Naive thymus-derived CD4-positive, alpha-beta T cell (primary cell): ENCODE results near the gene TRPM5. TPM values are rescaled to one million over a fixed set of nuclear protein-coding genes. Genes with fewer than 3 reads are reported as not detected.

Experiments used
- ATAC-seq: fragments of 150-1000 bp; cut with Tn5 transposase; 2 replicates; pipeline ENCODE4 v1.10.0; 2021; ENCODE audit warnings: mild to moderate bottlenecking, moderate library complexity
- CTCF ChIA-PET: fragments of 350-600 bp; sonication (Branson Sonifier 250); formaldehyde crosslinking; loops from one replicate; lab custom pipeline; 2021; ENCODE audit warnings: antibody characterized with exemption; lab: Charles Lee
- POLR2A ChIA-PET: fragments of 350-600 bp; sonication (Branson Sonifier 250); formaldehyde crosslinking; loops from one replicate; lab custom pipeline; 2021; ENCODE audit warnings: antibody characterized with exemption, inconsistent platforms; lab: Charles Lee
- DNase-seq, 9 donors: peaks; one replicate each; pipeline versions ENCODE4 v3.0.0 to v3.0.0-alpha.2; 2020 to 2022; ENCODE audit warnings: mixed read lengths in 1 of 9
- H3K27ac ChIP-seq: one replicate; pipeline ENCODE4 v1.7.0; 2013; ENCODE audit warnings: mild to moderate bottlenecking, low read depth, low read length, moderate library complexity
- H3K27me3 ChIP-seq, 2 donors: one replicate each; pipeline ENCODE4 v1.7.0; 2013; ENCODE audit warnings: low read length in 2 of 2, mild to moderate bottlenecking in 2 of 2, moderate library complexity in 2 of 2; ENCODE audit not compliant: control insufficient read depth in 2 of 2, insufficient read depth in 2 of 2
- H3K36me3 ChIP-seq, 3 experiments: 1 replicate in 2 of 3; 2 replicates in 1 of 3; pipeline ENCODE4 v1.7.0; 2013; ENCODE audit warnings: low read length in 3 of 3, mild to moderate bottlenecking in 3 of 3, moderate library complexity in 1 of 3; ENCODE audit not compliant: insufficient read depth in 3 of 3, control insufficient read depth in 2 of 3
- H3K4me1 ChIP-seq, 2 donors: one replicate each; pipeline ENCODE4 v1.7.0; 2013; ENCODE audit warnings: low read length in 2 of 2, mild to moderate bottlenecking in 2 of 2, moderate library complexity in 1 of 2; ENCODE audit not compliant: control insufficient read depth in 2 of 2, insufficient read depth in 2 of 2
- H3K4me3 ChIP-seq: 2 replicates; pipeline ENCODE4 v1.7.0; 2013; ENCODE audit warnings: mild to moderate bottlenecking, low read length
- H3K9me3 ChIP-seq, 3 experiments: 1 replicate in 2 of 3; 2 replicates in 1 of 3; pipeline ENCODE4 v1.7.0; 2013; ENCODE audit warnings: low read length in 3 of 3; ENCODE audit not compliant: control insufficient read depth in 2 of 3
- H3K27ac Mint-ChIP-seq, 9 donors: one replicate each; pipeline ENCODE4 v1.8.0; 2020 to 2022; ENCODE audit warnings: mixed read lengths in 9 of 9, mild to moderate bottlenecking in 8 of 9, moderate library complexity in 5 of 9, inconsistent platforms in 2 of 9
- H3K27me3 Mint-ChIP-seq, 5 donors: one replicate each; pipeline ENCODE4 v1.8.0; 2021 to 2022; ENCODE audit warnings: mixed read lengths in 5 of 5, mild to moderate bottlenecking in 1 of 5
- H3K36me3 Mint-ChIP-seq, 5 donors: one replicate each; pipeline ENCODE4 v1.8.0; 2020 to 2022; ENCODE audit warnings: mixed read lengths in 5 of 5, mild to moderate bottlenecking in 3 of 5, inconsistent platforms in 1 of 5
- H3K4me1 Mint-ChIP-seq, 7 donors: one replicate each; pipeline ENCODE4 v1.8.0; 2020 to 2022; ENCODE audit warnings: mixed read lengths in 7 of 7, mild to moderate bottlenecking in 3 of 7, inconsistent platforms in 1 of 7
- H3K4me3 Mint-ChIP-seq, 10 donors: one replicate each; pipeline ENCODE4 v1.8.0; 2020 to 2022; ENCODE audit warnings: mild to moderate bottlenecking in 10 of 10, mixed read lengths in 10 of 10, moderate library complexity in 6 of 10, inconsistent platforms in 2 of 10
- H3K9me3 Mint-ChIP-seq, 11 donors: one replicate each; pipeline ENCODE4 v1.8.0; 2020 to 2022; ENCODE audit warnings: mixed read lengths in 11 of 11, mild to moderate bottlenecking in 4 of 11, inconsistent platforms in 1 of 11, moderate library complexity in 1 of 11
- intact Hi-C, 2 donors: fragments of 100-400 bp; cut with micrococcal nuclease; formaldehyde crosslinking; loops; one replicate each; pipeline ENCODE4 v1.15.1; 2023
- polyA plus RNA-seq, 2 donors: library from polyadenylated mRNA; unstranded; fragments of 300-500 nt; fragmentation: Illumina TruSeq; gene quantifications; one replicate each; pipeline ENCODE4 v1.2.3, GENCODE V29; 2021
- total RNA-seq, 6 experiments: library from RNA in 5 of 6; stranded (reverse) in 5 of 6; gene quantifications; 1 replicate in 5 of 6; 2 replicates in 1 of 6; pipeline ENCODE4 v1.2.3 and lab custom pipeline; 2021 to 2026

The TRPM5 gene
- total and polyA plus RNA-seq, 7 experiments from 2014 or later, result 0.05 to 1.1 (median 0.63) TPM; not detected in 1

- Histone ChIP-seq H3K27me3 (no peaks in the 10 kb centered on the region), H3K9me3 (no peaks in the 10 kb centered on the region), H3K4me3 (no peak overlapping the region), H3K36me3 (no peaks in the 10 kb centered on the region), H3K4me1 (peaks cover 0 to 24% of the 10 kb centered on the region in 2 donors), H3K27ac (no peak overlapping the region)
- H3K36me3 Mint-ChIP-seq, result peaks cover 0 to 6% (median 0%) of the 10 kb centered on the region in 5 donors
- intact Hi-C loops, result no loop called here
- no peaks in the 10 kb centered on the region for H3K9me3 Mint-ChIP-seq
- ChIA-PET CTCF (interaction anchor here (0.8 kb wide), 1 partner anchor 72 kb away, joined by 3 read pairs; no protein-coding TSS in a partner anchor), POLR2A (interaction anchor here (1.6 kb wide), 1 partner anchor 8 kb away, joined by 7 read pairs; no protein-coding TSS in a partner anchor)
- ATAC-seq (no peak), DNase-seq (no peak)
- no peaks in the 10 kb centered on the region for H3K27me3 Mint-ChIP-seq
- H3K4me3 Mint-ChIP-seq, result peak overlapping the region in 1 of 10 donors; percentile 49
- peaks cover 3 to 79% (median 53%) of the 10 kb centered on the region in 7 donors for H3K4me1 Mint-ChIP-seq
- H3K27ac Mint-ChIP-seq, result no peak overlapping the region
These were observed 15.7 kb upstream of the TRPM5 start for GRCh38 chr11:2459796-2460531.

GRCh38 chr11:2459016-2459725, 14.9 kb upstream of the TRPM5 start:
- no peak for DNase-seq
- Histone ChIP-seq H3K9me3 (no peaks in the 10 kb centered on the region), H3K4me1 (peaks cover 0 to 17% of the 10 kb centered on the region in 2 donors), H3K36me3 (no peaks in the 10 kb centered on the region), H3K4me3 (no peak overlapping the region), H3K27ac (no peak overlapping the region), H3K27me3 (no peaks in the 10 kb centered on the region)
- H3K4me3 Mint-ChIP-seq, result peak overlapping the region in 1 of 10 donors; percentile 49
- POLR2A ChIA-PET, result interaction anchor here (1.6 kb wide), 1 partner anchor 9 kb away, joined by 7 read pairs; no protein-coding TSS in a partner anchor
- H3K9me3 Mint-ChIP-seq, result no peaks in the 10 kb centered on the region
- intact Hi-C loops, result no loop called here
- peak; percentile 32 for ATAC-seq
- peak overlapping the region in 6 of 9 donors; percentile 3 to 63 (median 38) for H3K27ac Mint-ChIP-seq
- peaks cover 0 to 6% (median 0%) of the 10 kb centered on the region in 5 donors for H3K36me3 Mint-ChIP-seq
- H3K27me3 Mint-ChIP-seq, result no peaks in the 10 kb centered on the region
- CTCF ChIA-PET, result interaction anchor here (0.8 kb wide), 1 partner anchor 73 kb away, joined by 3 read pairs; no protein-coding TSS in a partner anchor
- H3K4me1 Mint-ChIP-seq, result peaks cover 0 to 72% (median 45%) of the 10 kb centered on the region in 7 donors

- Histone ChIP-seq H3K4me1 (peaks cover 0 to 12% of the 10 kb centered on the region in 2 donors), H3K27ac (no peak overlapping the region), H3K36me3 (no peaks in the 10 kb centered on the region), H3K27me3 (no peaks in the 10 kb centered on the region), H3K4me3 (no peak overlapping the region), H3K9me3 (no peaks in the 10 kb centered on the region)
- intact Hi-C loops, result no loop called here
- Mint-ChIP-seq H3K36me3 (peaks cover 0 to 9% (median 0%) of the 10 kb centered on the region in 5 donors), H3K9me3 (no peaks in the 10 kb centered on the region), H3K4me1 (peaks cover 0 to 63% (median 37%) of the 10 kb centered on the region in 7 donors), H3K27ac (peak overlapping the region in 3 of 9 donors; percentile 3 to 56 (median 32)), H3K27me3 (no peaks in the 10 kb centered on the region), H3K4me3 (peak overlapping the region in 1 of 10 donors; percentile 49)
- no peak for ATAC-seq
- DNase-seq, result no peak
- ChIA-PET CTCF (no interaction called here), POLR2A (no interaction called here)
These were observed 14.0 kb upstream of the TRPM5 start for GRCh38 chr11:2458321-2458720.

GRCh38 chr11:2453436-2453835, 9.1 kb upstream of the TRPM5 start:
- Histone ChIP-seq H3K27me3 (no peaks in the 10 kb centered on the region), H3K4me3 (no peak overlapping the region), H3K27ac (no peak overlapping the region), H3K9me3 (no peaks in the 10 kb centered on the region), H3K4me1 (peaks cover 0 to 5% of the 10 kb centered on the region in 2 donors), H3K36me3 (peaks cover 0 to 10% (median 0%) of the 10 kb centered on the region in 3 experiments)
- Mint-ChIP-seq H3K27me3 (no peaks in the 10 kb centered on the region), H3K27ac (no peak overlapping the region), H3K36me3 (peaks cover 0 to 22% (median 4%) of the 10 kb centered on the region in 5 donors), H3K4me1 (peaks cover 0 to 31% (median 9%) of the 10 kb centered on the region in 7 donors), H3K9me3 (no peaks in the 10 kb centered on the region), H3K4me3 (no peak overlapping the region)
- ChIA-PET CTCF (interaction anchor here (0.6 kb wide), 1 partner anchor 160 kb away, joined by 4 read pairs; no protein-coding TSS in a partner anchor), POLR2A (interaction anchor here (1.7 kb wide), 1 partner anchor 12 kb away, joined by 8 read pairs; no protein-coding TSS in a partner anchor)
- DNase-seq (no peak), ATAC-seq (no peak)
- intact Hi-C loops, result no loop called here

GRCh38 chr11:2452321-2453012, 8.2 kb upstream of the TRPM5 start:
- Mint-ChIP-seq H3K9me3 (no peaks in the 10 kb centered on the region), H3K27me3 (no peaks in the 10 kb centered on the region), H3K36me3 (peaks cover 0 to 22% (median 4%) of the 10 kb centered on the region in 5 donors), H3K4me1 (peaks cover 5 to 31% (median 13%) of the 10 kb centered on the region in 7 donors), H3K4me3 (no peak overlapping the region), H3K27ac (no peak overlapping the region)
- DNase-seq (no peak), ATAC-seq (no peak)
- ChIA-PET CTCF (interaction anchor here (1.4 kb wide), 1 partner anchor 78 kb away, joined by 4 read pairs; no protein-coding TSS in a partner anchor), POLR2A (interaction anchor here (0.7 to 0.9 kb wide), 2 partner anchors 16 to 22 kb away, joined by 3 read pairs; no protein-coding TSS in a partner anchor)
- Histone ChIP-seq H3K27me3 (no peaks in the 10 kb centered on the region), H3K36me3 (peaks cover 0 to 10% (median 0%) of the 10 kb centered on the region in 3 experiments), H3K9me3 (no peaks in the 10 kb centered on the region), H3K4me3 (no peak overlapping the region), H3K4me1 (peaks cover 0 to 15% of the 10 kb centered on the region in 2 donors), H3K27ac (no peak overlapping the region)
- intact Hi-C loops, result no loop called here

- H3K4me3 Mint-ChIP-seq, result no peak overlapping the region
- POLR2A ChIA-PET, result interaction anchor here (0.7 to 0.9 kb wide), 2 partner anchors 17 to 22 kb away, joined by 3 read pairs; no protein-coding TSS in a partner anchor
- H3K36me3 Mint-ChIP-seq, result peaks cover 0 to 22% (median 4%) of the 10 kb centered on the region in 5 donors
These were observed 7.6 kb upstream of the TRPM5 start for GRCh38 chr11:2451916-2452315.

More at GRCh38 chr11:2451916-2452315, 7.6 kb upstream of the TRPM5 start:
- Mint-ChIP-seq H3K27ac (peak overlapping the region in 1 of 9 donors; percentile 12), H3K9me3 (no peaks in the 10 kb centered on the region), H3K4me1 (peaks cover 10 to 31% (median 18%) of the 10 kb centered on the region in 7 donors), H3K27me3 (no peaks in the 10 kb centered on the region)
- peaks cover 2 to 20% of the 10 kb centered on the region in 2 donors for H3K4me1 ChIP-seq
- ATAC-seq, result no peak
- intact Hi-C loops, result no loop called here
- CTCF ChIA-PET, result interaction anchor here (1.4 kb wide), 1 partner anchor 79 kb away, joined by 4 read pairs; no protein-coding TSS in a partner anchor
- peaks cover 0 to 10% (median 0%) of the 10 kb centered on the region in 3 experiments for H3K36me3 ChIP-seq
- no peak overlapping the region for H3K27ac ChIP-seq
- no peak for DNase-seq
- H3K4me3 ChIP-seq, result no peak overlapping the region
- no peaks in the 10 kb centered on the region for H3K27me3 ChIP-seq
- no peaks in the 10 kb centered on the region for H3K9me3 ChIP-seq
